Frontal cortex (tissue), 4 donors: ENCODE data around the gene RANBP2. TPM values are rescaled to one million over a fixed set of nuclear protein-coding genes. Genes with fewer than 3 reads are reported as not detected.
"Not testable (repeated sequence)": the region's sequence is repeated elsewhere in the genome, so short reads cannot be mapped to it uniquely, and the experiment has no call there.

Experiments used
- DNase-seq, 2 donors: peaks; one replicate each; pipeline ENCODE4 v3.0.0; 2012; ENCODE audit warnings: low spot score in 2 of 2
- FAIRE-seq: peaks from 2 replicates; lab custom pipeline; 2012; peaks lifted over from hg19 to GRCh38; lab: Jason Lieb, UNC
- total RNA-seq: library from RNA; depleted of rRNA; stranded (reverse); fragments of >200 nt; gene quantifications from one replicate; pipeline ENCODE4 v1.2.3, GENCODE V29; 2014
- donor health status: control.
- donor health status: control.
- donor health status: control.

Gene RANBP2
- total RNA-seq, 1 donor from 2014 or later: 76.2 TPM

DNA sequence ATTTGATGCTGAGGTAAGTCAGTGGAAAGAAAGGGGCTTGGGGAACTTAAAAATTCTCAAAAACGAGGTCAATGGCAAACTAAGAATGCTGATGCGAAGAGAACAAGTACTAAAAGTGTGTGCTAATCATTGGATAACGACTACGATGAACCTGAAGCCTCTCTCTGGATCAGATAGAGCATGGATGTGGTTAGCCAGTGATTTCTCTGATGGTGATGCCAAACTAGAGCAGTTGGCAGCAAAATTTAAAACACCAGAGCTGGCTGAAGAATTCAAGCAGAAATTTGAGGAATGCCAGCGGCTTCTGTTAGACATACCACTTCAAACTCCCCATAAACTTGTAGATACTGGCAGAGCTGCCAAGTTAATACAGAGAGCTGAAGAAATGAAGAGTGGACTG, 47.4 kb downstream of the RANBP2 start:
- not testable (repeated sequence) for DNase-seq, FAIRE-seq

DNA sequence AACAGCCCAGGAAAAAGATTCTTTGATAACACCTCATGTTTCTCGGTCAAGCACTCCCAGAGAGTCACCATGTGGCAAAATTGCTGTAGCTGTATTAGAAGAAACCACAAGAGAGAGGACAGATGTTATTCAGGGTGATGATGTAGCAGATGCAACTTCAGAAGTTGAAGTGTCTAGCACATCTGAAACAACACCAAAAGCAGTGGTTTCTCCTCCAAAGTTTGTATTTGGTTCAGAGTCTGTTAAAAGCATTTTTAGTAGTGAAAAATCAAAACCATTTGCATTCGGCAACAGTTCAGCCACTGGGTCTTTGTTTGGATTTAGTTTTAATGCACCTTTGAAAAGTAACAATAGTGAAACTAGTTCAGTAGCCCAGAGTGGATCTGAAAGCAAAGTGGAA, 48.6 kb downstream of the RANBP2 start:
- not testable (repeated sequence) for DNase-seq, FAIRE-seq

DNA sequence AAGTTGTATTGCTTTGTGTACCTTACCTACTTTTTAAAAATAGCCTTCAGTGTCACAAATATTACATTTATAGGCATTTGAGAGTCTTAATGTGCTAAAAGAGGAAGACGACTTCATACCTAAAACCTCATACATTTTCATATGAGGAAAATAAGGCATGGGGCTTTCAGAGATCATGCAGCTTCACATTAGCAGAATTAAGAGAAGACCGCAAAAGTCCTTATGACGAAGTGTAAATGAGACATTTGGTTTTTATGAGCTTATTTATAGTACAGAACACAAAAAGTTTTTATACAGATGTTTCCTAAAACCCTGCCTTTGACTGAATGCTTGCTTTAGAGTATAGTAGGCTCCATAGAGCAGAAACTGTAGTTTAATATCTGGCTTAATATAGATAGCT, 57.2 kb downstream of the RANBP2 start:
- DNase-seq (no peak), FAIRE-seq (no peak)

DNA sequence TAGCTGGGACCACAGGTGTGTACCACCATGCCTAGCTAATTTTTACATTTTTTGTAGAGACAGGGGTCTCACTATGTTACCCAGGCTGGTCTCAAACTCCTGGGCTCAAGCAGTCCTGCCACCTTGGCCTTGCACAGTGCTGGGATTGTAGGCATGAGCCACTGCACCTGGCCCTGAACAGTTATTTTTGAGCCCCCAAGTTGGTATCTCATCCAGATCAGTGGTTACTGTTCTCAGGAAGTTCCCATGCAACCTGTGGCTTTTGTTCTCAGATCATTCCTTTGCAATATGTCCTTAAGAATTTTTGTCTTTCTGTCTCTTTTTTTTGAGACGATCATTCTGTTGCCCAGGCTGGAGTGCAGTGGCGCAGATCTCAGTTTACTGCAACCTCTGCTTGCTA, 59.6 kb downstream of the RANBP2 start:
- DNase-seq (no peak), FAIRE-seq (no peak)

DNA sequence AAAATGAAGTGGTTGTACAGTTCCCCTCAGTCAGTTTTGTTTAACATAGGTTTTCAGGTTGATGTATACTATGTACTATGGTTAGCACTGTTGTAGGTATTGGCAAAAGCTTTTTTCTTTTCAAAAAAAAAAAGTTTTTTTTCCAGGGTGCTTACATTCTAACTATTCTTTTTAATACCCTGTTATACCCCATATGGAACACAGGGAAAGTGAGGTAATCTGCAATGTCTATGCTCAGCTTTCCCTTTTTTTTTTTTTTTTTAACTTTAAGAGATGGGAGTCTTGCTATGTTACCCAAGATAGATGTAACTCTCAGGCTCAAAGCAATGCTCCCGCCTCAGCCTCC, 66.7 kb downstream of the RANBP2 start:
- DNase-seq: no peak
- FAIRE-seq: no peak

DNA sequence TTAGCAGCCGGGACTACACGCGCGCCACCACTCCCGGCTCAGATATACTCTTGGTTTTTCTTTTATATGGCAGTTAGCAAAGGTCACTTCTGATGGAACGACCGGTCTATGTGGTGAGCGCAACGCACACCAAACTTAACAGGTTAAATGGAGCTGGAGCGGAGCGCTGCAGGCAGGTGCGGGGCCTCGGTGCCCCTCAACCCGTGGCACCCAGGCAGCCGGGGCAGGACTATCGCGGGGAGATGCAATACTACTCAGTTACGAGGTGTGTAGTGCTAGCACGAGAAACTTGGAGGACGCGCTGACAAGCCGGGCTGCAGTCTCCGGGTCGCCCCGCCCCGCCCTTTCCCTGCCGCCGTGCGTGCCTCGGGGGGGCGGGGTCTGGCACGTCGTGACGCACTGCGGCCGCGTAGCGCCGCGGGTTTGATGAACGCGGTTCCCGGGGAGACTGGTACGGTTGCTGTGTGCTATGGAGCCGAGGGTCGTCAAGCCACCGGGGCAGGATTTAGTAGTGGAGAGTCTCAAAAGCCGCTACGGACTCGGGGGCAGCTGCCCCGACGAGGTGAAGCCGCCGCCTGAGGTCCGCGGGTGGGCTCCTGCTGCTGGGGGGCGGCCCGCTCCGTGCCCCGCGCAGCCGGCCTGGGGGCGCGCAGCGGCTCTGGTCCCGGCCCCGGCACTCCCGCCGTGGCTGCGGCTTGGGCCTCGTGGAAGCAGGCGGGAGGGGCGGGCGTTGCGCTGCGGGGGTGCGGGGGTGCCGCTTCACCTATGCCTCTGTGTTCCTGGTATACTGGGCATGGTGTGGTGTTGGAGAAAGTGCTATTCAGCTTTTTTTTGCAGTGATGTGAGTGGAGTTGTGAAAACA, 67.3 kb downstream of the RANBP2 start, which contains the start of gene CCDC138:
Gene CCDC138, plus strand, starts transcription at position 418 of the 862 bp plus-strand sequence. Its CDS starts 52 bp downstream, at position 470.
- FAIRE-seq (no peak), DNase-seq (peak; percentile 82 to 87)

DNA sequence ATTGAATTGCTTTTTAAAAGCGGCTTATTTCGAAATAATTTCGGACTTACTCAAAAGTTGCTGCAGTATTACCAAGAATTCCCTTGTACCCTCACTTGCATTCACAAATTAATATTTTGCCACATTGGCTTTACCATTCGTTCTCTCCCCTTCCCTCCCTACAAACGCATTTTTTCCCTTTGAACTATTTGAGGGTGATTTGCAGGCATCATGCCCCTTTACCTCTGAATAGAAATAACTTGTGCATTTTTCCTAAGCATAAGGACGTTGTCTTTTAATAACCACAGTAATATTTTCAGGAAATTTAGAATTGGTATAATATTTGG, 67.9 kb downstream of the RANBP2 start:
- no peak for FAIRE-seq

DNA sequence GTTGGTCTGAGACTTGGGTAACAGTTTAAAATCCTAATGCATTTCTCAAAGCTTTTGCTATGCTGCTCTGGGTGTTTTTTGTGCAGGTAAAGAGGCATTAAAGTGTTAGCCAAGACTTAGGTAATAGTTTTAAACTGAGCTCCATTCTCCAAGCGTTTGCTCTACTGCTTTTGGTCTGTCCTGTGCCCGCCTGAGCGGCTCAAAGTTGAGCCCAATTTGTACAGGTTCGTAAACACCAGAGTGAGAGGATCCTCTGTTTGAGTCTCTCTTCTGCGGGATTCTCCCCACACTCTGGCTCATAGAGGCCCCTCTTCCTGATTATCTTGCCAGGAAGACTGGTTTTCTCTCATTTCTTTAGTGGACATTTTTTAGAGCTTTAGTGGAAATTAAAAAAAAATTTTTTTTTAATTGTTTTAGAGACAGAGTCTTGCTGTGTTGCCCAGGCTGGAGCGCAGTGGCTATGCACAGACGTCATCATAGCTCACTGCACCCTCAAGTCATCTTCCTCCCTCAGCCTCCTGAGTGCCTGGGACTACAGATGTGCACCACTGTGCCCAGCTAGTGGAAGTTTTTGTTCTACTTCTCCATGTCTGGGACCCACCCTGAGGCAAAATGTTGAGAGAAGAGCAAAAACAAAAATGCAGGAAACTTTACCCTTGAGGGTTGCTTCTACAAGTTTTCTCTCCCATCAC, 83.9 kb downstream of the RANBP2 start:
- DNase-seq: no peak
- FAIRE-seq: no peak

More for the DNA sequence above, 67.9 kb downstream of the RANBP2 start:
- no peak for DNase-seq

DNA sequence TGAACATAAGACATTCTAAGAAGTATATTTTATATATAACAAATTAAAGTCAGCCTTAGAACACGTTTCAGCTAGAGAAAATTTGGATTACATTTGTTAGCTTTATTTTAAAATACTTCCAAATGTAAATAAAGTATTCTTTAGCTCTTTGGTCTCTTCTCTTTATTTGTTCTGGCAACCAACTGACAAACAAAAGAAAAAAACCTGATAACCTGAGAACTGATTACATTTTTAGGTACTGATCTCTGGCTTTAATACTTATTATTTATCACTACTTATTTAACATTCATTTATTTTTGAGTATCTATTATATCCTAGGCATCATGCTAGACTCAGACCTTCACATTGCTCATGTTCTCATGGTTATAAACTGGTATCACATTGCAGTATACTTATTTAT, 85.8 kb downstream of the RANBP2 start:
- FAIRE-seq: no peak
- DNase-seq: no peak

DNA sequence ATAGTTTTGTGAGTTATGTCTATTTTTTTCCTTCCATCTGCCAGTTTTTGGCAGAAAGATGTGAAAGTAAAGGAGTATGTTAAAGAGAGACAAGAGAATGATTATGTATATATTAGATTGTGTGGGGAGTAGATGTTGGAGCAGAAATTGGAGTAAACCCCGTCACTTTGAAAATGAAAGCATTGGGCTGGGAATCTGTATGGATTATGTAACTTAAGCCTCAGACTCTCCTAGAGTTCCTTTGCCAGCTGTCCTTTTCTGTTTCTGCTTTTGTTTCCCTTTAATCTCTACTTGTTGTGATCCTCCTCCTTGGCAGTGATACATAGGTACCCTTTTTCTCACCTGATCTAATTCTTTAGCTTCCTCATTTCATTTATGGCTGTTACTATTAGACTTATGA, 86.5 kb downstream of the RANBP2 start:
- FAIRE-seq (no peak), DNase-seq (no peak)

DNA sequence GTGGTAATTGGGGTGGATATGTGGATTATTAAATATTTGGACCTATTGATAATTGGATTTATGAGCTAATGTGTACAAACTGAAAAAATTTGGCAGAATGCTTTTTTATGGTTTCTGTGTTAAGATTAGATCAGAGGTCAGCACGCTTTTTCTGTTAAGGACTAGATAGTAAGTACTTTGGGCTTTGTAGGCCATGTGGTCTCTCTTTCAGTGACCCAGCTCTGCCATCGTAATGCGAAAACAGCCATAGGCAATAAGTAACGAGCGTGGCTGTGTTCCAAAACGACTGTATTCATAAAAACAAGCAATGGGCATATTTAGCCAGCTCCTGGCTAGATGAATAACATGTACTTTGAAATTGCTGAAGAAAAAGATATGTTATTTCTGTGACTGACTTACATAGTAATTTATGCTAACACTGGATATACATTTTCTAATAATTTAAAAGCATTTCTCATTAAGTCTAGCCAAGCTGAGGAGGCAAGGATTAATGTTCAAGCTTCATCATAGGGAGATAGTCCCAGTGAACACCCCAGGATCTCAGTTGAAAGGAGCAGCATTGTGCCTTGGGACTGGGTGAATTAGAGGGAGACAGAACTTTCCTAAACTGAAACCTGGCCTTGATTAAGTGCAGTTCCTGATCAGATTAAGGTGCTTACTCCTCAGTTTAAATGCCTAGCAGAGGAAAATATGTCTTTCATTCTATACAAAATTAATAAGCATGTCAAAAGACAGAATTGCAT, 87.3 kb downstream of the RANBP2 start:
- no peak for FAIRE-seq

DNA sequence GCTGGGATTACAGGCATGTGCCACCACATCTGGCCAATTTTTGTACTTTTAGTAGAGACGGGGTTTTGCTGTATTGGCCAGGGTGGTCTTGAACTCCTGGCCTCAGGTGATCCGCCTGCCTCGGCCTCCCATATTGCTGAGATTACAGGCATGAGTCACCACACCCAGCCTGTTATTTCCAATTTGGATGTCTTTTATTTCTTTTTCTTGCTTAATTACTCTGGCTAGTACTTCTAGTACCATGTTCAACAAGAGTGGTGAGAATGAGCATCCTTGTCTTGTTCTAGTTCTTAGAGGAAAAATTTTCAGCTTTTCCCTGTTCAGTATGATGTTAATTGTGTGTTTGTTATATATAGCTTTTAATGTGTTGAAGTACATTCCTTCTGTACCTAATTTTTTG, 90.7 kb downstream of the RANBP2 start:
- DNase-seq (no peak), FAIRE-seq (no peak)

More for the DNA sequence above, 87.3 kb downstream of the RANBP2 start:
- DNase-seq: no peak

DNA sequence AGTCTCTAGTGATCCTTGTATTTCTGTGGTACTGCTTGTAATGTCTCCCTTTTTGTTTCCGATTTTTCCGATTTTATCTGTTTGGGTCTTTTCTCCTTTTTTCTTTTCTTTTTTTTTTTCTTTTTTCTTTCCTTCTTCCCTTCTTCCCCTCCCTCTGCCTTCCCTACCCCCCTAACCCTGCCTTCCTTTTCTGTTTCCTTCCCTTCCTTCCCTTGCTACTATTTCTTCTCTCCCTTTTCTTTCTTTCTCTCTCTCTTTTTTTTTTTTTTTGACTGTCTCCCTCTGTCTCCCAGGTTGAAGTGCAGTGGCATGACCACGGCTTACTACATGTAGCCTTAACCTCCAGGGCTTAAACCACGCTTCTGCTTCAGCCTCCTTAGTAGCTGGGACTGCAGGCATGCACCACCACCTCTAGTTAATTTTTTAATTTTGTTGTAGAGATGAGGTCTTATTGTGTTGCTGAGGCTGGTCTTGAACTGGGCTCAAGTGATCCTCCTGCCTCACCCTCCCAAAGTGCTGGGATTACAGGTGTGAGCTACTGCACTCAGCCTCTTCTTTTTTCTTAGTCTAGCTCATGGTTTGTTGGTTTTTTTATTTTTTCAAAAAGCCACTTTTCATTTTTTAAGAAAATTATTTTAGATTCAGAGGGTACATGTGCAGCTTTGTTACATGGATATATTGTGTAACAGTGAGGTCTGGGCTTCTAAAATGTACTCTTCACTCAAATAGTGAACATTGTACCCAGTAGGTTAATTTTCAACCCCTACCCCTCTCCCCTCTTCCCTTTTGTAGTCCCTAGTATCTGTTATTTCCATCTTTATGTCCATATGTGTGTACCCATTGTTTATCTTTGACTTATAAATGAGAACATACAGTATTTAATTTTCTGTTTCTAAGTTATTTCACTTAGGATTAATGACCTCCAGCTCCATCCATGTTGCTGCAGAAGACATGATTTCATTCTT, 92.0 kb downstream of the RANBP2 start:
- FAIRE-seq: no peak

DNA sequence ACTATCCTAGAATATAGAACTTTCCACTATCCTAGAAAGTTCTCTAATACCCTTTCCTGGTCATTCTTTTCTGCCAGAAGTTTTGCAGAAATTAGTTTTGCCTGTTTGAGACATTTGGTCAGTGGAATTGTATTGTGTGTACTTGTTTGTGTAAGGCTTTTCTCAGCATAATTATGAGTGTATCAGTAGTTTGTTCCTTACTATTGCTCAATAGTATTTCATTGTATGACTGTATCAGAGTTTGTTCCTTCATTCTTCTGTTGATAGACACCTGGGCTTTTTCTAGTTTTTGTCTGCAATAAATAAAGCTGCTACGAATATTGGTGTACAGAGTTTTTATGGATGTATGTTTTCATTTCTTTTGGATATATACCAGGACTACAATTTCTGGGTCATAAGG, 94.5 kb downstream of the RANBP2 start:
- FAIRE-seq (no peak), DNase-seq (no peak)

More for the DNA sequence above, 92.0 kb downstream of the RANBP2 start:
- no peak for DNase-seq

DNA sequence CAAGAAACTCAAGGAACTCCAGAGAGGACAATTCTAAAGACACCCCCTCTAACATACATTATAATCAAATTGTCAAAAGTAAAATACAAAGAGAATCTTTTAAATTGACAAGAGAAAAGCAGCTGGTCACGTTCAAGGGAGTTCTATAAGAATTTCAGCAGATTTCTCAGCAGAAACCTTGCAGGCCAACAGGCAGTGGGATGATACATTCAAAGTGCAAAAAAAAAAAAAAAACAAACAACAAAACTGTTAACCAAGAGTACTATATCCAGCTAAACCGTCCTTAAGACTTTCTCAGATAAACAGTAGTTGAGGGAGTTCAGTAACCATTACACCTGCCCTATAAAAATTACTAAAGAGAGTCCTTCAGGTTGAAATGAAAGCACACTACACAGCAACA, 101.2 kb downstream of the RANBP2 start:
- DNase-seq: no peak
- no peak for FAIRE-seq

DNA sequence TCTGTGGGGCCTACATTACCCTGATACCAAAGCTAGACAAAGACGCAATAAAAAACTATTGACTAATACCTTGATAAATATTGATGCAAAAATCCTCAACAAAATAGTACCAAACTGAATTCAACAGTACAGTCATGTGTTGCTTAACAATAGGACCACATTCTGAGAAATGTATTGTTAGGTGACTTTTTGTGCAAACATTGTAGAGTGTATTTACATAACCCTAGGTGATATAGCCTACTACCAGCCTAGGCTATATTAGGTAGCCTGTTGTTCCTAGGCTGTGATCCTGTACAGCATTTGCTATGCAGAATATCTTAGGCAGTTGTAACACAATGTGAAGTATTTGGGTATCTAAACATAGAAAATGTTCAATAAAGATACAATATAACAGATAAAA, 104.0 kb downstream of the RANBP2 start:
- DNase-seq: no peak
- no peak for FAIRE-seq

DNA sequence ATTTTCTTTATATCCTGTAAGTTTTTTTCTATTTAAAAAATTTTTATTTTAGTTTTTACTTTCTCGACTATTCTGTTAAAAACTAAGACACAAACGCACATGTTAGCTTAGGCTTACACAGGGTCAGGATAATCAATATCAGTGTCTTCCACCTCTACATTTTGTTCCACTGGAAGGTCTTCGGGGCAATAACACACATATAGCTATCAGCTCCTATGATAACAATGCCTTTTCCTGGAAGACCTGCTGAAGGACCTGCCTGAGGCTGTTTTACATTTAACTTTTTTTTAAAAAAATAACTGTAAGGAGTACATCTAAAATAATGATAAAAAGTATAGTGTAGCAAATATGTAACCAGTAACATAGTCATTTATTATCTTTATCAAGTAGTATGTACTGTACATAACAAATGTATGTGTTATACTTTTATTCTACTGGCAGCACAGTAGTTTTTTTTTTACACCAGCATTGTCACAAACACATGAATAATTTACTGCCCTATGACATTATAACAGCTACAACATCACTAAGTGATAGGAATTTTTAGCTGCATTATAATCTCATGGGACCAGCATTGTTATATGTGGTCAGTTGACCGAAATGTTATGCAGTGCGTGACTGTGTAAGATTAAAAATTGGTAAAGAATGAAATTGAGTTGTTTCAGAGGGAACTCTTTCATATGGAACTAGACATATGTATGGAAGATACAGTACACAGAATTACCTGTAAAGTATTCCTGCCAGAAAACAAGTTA, 105.2 kb downstream of the RANBP2 start:
- DNase-seq (no peak), FAIRE-seq (no peak)

DNA sequence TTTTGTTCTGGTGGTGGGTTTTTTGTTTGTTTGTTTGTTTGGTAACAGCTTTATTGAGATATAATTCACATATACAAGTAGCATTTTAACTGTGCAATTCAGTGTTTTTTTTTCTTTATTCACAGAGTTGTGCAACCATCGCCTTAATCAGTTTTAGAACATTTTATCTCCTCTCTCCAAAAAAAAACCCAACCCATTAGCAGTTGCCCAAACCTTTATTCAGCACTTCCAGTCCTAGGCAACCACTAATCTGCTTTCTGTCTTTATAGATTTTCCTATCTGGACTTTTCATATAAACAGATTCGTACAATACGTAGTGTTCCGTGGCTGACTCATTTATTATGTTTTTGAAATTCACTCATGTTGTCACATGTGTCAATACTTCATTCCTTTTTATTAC, 106.0 kb downstream of the RANBP2 start:
- DNase-seq (no peak), FAIRE-seq (no peak)

DNA sequence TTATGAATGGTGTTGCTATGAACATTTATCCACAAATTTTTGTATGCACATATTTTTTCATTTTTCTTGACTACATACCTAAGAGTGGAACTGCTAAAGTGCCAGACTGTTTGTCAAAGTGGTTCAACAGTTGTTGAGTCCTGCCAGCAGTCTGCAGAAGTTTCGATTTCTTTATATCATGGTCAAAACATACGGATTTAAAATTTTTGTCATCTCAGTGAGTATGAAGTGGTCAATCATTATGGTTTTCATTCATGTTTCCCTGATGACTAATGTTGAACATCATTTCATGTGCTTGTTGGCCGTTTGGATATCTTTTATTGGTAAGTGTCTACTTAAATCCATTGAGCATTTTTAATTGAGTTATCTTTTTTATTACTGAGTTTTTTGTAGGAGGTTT, 106.5 kb downstream of the RANBP2 start:
- no peak for DNase-seq
- FAIRE-seq: no peak
